ENCODE measurements around the gene EYA2. TPM values are rescaled to one million over a fixed set of nuclear protein-coding genes. Genes with fewer than 3 reads are reported as not detected.

EYA2 gene
- total RNA-seq, 4 donors from 2014 or later = 2.0 to 11.0 (median 5.6) TPM

- Histone ChIP-seq H3K4me1 (no peaks in the 10 kb centered on the region), H3K9me3 (no peaks in the 10 kb centered on the region), H3K36me3 (no peaks in the 10 kb centered on the region), H3K27ac (no peak overlapping the region), H3K27me3 (peaks cover 0 to 15% of the 10 kb centered on the region in 2 donors), H3K4me3 (no peak overlapping the region)
- DNase-seq = no peak
- intact Hi-C loops (cut with DNase I; ENCODE audit: low total_unique reads) = no loop called here
- TF ChIP-seq POLR2A (IDR thresholded peaks at IDR 0.05) = no peak
- TF ChIP-seq CTCF (IDR thresholded peaks at IDR 0.05) = no peak
Observed at GRCh38 chr20:46899621-46900020, 5.0 kb downstream of the EYA2 start.

- no peak overlapping the region for H3K27ac ChIP-seq
- no peak for TF ChIP-seq POLR2A (IDR thresholded peaks at IDR 0.05)
- TF ChIP-seq CTCF (IDR thresholded peaks at IDR 0.05) = no peak
- no peaks in the 10 kb centered on the region for H3K9me3 ChIP-seq
- H3K4me1 ChIP-seq = no peaks in the 10 kb centered on the region
- DNase-seq = no peak
- H3K4me3 ChIP-seq = no peak overlapping the region
- intact Hi-C loops (cut with DNase I; ENCODE audit: low total_unique reads) = no loop called here
- H3K36me3 ChIP-seq = no peaks in the 10 kb centered on the region
- H3K27me3 ChIP-seq = peaks cover 0 to 15% of the 10 kb centered on the region in 2 donors
Observed at GRCh38 chr20:46900086-46900485, 5.4 kb downstream of the EYA2 start.

GRCh38 chr20:46900826-46901225, 6.2 kb downstream of the EYA2 start:
- Histone ChIP-seq H3K4me3 (no peak overlapping the region), H3K4me1 (no peaks in the 10 kb centered on the region), H3K27me3 (peaks cover 0 to 14% of the 10 kb centered on the region in 2 donors), H3K9me3 (no peaks in the 10 kb centered on the region), H3K27ac (no peak overlapping the region), H3K36me3 (no peaks in the 10 kb centered on the region)
- TF ChIP-seq CTCF (IDR thresholded peaks at IDR 0.05) (no peak), POLR2A (IDR thresholded peaks at IDR 0.05) (no peak)
- DNase-seq = no peak
- intact Hi-C loops (cut with DNase I; ENCODE audit: low total_unique reads) = no loop called here

GRCh38 chr20:46901638-46902037, 7.0 kb downstream of the EYA2 start:
- DNase-seq = no peak
- Histone ChIP-seq H3K4me3 (no peak overlapping the region), H3K27me3 (peaks cover 0 to 6% of the 10 kb centered on the region in 2 donors), H3K4me1 (no peaks in the 10 kb centered on the region), H3K36me3 (no peaks in the 10 kb centered on the region), H3K27ac (no peak overlapping the region), H3K9me3 (no peaks in the 10 kb centered on the region)
- intact Hi-C loops (cut with DNase I; ENCODE audit: low total_unique reads) = no loop called here
- no peak for TF ChIP-seq CTCF (IDR thresholded peaks at IDR 0.05)
- TF ChIP-seq POLR2A (IDR thresholded peaks at IDR 0.05) = no peak

GRCh38 chr20:46903256-46903655, 8.6 kb downstream of the EYA2 start:
- TF ChIP-seq CTCF (IDR thresholded peaks at IDR 0.05) = no peak
- TF ChIP-seq POLR2A (IDR thresholded peaks at IDR 0.05) = no peak
- no peaks in the 10 kb centered on the region for H3K36me3 ChIP-seq
- no peaks in the 10 kb centered on the region for H3K9me3 ChIP-seq
- no peaks in the 10 kb centered on the region for H3K27me3 ChIP-seq
- H3K4me3 ChIP-seq = no peak overlapping the region
- H3K4me1 ChIP-seq = no peaks in the 10 kb centered on the region
- no peak for DNase-seq
- intact Hi-C loops (cut with DNase I; ENCODE audit: low total_unique reads) = no loop called here
- H3K27ac ChIP-seq = no peak overlapping the region
